NCI-H748 (cell line): ENCODE results near the gene VAT1L.

Experiments
- DNase-seq: peaks from one replicate; lab custom pipeline; 2025; ENCODE audit not compliant: unreplicated experiment; lab: John Stamatoyannopoulos, UW

Gene VAT1L

DNA sequence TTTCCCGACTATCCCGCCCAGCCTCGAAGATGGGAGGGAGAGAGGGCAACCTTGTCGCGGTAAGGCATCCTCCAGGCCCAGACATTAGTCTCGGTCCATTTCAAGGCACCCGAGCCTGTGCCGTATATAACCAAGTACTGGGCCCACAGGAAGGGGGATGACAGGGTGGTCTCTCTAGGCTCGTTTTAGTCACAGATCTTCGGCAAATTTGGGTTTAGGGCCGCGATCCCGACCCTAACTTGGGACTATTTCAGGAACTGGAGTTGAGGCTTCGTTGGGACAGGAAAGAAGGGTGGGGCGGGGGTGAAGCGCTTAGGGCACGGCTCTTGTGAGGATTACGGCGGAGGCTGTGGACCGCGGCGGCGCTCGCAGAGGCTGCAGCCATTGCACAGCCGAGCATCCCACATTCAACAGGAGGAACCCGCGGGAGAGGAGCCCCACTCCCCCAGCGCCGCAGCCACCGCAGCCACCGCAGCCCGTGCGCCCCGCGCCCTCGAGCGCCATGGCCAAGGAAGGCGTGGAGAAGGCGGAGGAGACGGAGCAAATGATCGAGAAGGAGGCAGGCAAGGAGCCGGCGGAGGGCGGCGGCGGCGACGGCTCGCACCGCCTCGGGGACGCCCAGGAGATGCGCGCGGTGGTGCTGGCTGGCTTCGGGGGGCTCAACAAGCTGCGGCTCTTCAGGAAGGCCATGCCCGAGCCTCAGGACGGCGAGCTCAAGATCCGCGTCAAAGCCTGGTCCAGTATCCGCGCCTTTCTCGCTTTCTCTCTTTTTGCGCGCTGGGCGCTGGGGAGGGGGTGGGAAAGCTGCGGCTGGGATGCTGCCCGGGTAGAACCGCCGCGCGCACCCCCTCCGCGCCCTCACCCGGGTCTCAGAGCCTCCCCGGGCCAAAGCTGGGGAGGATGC is at the start of gene VAT1L:
Gene VAT1L, plus strand, starts transcription at position 384 of the 904 bp plus-strand sequence. Its CDS starts 119 bp downstream, at position 503.
- DNase-seq, result peak; percentile 52

- DNase-seq, result no peak
These were observed 49.4 kb upstream of the VAT1L start for GRCh38 chr16:77738706-77739558.

- no peak for DNase-seq
These were observed 48.8 kb upstream of the VAT1L start for GRCh38 chr16:77739559-77739892.

GRCh38 chr16:77744141-77744540 is 44.2 kb upstream of the VAT1L start:
- DNase-seq, result peak; percentile 39

DNA sequence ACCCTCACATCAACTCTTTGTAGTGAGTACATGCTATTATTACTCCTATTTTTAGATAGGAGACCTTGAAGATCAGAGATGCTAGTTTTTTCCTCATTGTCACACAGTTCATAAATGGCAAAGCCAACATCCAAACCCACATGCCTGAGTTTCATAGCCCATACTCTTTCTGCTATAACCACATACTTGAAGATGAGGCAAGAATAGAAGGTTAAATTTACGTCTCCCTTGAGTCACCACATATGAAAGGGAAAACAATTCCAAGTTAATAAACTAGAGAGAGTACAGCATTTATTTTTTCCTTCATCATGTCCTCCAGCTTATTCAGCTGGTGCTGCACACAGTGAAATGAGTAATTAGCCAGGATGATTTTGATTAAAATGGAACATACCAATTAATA is 42.4 kb upstream of the VAT1L start:
- DNase-seq, result no peak

DNA sequence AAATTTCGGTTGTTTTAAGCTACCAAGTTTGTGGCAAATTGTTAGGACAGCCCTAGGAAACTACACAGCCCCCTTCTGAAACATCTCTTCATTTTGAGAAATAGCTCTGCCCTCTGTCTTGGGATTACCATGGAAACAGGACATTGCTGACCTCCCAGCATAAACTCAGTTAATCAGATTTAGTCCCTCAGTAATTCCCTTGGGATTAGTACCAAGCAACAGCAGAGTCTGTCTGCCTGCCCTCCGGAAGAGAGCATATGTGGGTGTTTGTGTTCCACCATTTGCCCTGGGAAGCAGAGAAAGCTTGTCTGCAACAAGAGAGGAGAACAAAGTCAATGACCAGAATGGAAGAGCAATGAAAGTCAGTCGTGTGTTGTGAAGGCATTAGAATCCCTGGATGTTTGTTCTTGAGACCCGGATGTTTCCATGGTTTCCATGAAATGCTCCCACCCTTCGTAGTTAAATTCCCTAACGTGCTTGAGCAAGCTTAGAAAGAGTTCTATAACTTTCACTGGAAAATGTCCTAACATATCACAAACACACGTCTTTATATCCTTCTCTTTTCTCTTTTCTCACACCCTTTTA is 39.9 kb upstream of the VAT1L start:
- DNase-seq, result no peak

GRCh38 chr16:77749415-77749814 is 38.9 kb upstream of the VAT1L start:
- no peak for DNase-seq

GRCh38 chr16:77758046-77758445 is 30.3 kb upstream of the VAT1L start:
- no peak for DNase-seq

- DNase-seq, result no peak
These were observed 29.9 kb upstream of the VAT1L start for GRCh38 chr16:77758508-77758907.

DNA sequence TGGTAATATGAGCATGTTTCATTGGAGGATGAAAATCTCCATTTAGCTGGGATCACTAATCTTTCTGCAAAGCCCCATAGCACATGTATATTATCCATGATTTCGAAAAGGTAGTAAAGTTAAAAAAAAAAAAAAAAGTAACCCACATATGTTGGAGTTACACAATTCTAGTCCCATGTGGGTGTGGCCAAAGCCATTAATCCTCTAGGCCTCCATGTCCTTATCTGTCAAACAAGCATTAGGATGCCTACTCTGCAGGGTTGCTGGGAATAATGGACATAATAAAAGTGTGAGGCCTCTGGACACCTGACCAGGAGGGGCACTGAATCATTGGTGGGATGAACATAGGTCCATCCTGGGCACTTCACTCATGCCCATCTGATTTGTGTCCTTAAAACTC is 29.2 kb upstream of the VAT1L start:
- no peak for DNase-seq

DNA sequence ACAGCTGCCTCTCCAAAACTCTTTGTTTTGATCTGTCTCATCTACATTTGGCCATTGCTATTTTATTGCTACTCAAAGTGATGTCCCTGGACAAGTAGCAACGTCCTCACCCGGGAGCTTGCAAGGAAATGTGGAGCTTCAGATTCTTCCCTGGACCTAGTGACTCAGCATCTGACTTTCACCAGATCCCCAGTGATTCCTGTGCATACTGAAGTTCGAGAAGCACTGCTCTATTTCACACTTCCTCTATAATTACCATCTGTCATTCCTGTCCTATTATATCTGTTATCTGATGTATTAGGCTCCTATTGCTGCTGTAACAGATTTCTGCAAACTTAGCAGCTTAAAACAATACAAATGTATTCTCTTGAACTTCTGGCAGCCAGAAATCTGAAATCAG is 28.5 kb upstream of the VAT1L start:
- no peak for DNase-seq

DNA sequence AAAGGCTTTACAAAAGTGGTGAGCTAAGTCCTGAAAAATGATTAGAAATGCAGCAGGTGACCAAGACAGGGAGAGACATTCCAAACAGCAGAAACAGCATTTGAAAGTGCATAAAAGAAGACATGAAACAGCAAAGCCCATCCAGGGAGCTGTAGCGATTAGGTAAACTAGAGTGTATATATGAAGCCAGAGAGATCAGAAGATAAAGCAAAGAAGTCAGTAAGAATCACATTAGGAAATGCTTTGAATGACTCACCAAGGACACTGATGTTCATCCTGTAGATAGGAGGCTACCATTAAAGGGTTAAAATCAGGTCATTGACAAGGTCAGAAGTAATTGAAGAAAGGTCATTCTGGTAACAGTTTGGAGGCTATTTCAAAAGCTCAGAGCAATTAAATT is 27.6 kb upstream of the VAT1L start:
- no peak for DNase-seq

DNA sequence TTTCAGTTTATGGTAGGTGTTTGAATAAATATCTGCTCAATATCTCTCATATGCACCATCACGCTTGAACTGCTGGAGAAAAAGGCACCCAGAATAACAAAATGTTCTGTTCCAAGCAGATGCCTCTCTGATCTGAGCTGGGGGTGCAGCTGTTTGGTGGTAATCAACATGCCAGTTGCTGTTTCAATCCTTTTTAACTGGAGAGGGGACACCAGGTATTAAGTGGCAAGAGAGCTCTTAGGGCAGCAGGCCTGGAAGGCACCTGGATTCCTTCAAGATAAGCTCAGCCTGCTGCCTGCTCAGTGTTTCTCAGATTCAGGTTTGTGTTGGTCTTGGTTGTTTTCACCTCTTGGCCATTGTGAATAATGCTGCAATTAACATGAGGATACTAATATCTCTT is 27.2 kb upstream of the VAT1L start:
- no peak for DNase-seq

GRCh38 chr16:77762262-77762661 is 26.1 kb upstream of the VAT1L start:
- no peak for DNase-seq

DNA sequence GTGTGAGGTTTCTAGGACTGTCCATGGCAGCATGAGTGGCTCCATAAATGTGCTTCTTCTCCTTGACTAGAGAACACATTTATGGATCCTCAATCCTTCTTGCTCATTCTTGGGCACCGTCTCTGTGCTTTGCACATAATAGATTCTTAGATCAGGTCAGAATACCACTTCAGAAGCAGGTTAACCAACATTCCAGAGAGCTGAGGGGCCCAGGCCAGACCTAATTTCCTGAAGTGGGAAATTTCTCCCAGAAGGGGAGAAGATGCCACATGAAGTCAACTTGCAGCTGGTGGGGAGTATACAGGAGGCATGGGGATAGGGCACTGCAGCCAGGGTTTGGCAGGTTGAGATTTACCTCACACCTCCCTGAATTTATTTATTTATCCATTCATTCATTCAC is 24.4 kb upstream of the VAT1L start:
- no peak for DNase-seq

DNA sequence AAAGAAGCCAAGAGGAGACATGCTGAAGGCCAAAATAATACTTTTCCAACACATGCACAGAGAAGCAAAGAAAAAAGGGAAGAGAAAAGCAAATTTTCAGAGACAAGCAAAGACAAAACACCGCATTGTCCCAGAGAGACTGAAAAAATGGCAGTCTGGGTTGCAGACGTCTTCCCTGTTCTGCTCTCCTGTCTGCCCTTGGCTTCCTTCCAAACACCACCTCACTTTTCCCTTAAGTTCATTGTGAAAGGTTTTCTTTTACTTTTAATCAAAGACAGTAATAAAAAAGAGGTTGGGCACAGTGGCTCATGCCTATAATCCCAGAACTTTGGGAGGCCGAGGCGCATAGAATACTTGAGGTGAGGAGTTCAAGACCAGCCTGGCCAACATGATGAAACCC is 21.2 kb upstream of the VAT1L start:
- DNase-seq, result no peak

GRCh38 chr16:77767826-77768225 is 20.5 kb upstream of the VAT1L start:
- no peak for DNase-seq

GRCh38 chr16:77775911-77776909 is 12.2 kb upstream of the VAT1L start:
- DNase-seq, result no peak

- no peak for DNase-seq
These were observed 10.6 kb upstream of the VAT1L start for GRCh38 chr16:77777745-77778144.

DNA sequence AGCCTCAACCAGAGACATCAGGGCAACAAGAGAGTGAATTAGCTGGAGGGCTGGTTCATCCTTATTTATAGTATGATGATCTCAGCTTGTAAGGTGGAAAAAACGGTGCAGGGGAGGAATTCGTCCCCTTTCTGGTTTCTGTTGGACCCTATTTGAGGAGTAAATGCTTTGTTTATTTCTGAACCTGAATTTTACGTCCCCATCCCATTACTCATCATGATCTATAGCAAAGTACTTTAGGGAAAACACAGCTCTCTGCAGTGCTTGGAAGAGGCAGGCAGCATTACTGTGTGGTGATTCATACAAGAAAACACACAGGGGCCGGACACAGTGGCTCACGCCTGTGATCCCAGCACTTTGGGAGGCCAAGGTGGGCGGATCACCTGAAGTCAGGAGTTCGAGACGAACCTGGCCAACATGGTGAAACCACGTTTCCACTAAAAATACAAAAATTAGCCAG is 8.0 kb upstream of the VAT1L start:
- DNase-seq, result no peak
